AG20443 (cell line): ENCODE measurements around the gene ARHGEF35.
"Not testable (repeated sequence)": the region's sequence is repeated elsewhere in the genome, so short reads cannot be mapped to it uniquely, and the experiment has no call there.

ENCODE experiments used
- DNase-seq: peaks from one replicate; pipeline ENCODE4 v3.0.0; 2012; ENCODE audit warnings: low spot score, mixed read lengths

ARHGEF35 gene

DNA sequence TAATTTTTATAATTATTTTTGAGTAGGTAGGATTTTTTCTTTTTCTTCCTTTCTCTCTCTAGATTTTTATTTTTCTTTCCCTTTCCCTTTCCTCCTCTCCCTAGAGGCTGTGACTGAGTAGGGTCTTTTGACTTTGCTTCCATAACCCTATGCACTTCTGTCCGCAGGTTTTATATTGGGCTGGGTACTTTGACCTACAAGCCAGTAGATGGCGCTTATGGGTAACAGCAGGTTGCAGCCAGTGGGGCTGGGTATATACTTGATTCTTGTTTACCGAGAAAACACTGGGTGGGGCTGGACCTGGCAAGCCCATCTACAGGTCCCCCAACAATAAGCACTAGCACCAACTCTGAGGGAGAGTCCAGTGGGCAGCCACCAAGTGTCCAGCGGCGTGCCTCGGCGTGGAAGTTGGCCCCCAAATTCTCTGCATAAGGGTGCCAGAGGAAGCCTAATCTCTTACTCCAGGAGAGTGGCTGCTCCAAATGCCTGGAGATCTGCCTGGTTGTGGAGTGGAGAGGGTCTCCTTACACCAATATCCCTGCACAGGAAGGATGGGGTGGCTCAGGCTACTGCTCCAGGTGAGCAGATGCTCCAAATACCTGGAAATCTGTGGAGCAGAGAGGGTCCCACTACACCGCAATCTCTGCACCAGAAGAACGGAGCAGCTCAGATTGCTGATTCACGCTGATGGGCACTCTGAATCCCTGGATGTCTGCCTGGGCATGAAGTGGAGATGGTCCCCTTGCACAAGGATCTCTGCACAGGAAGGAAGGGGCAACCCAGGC, 17.1 kb downstream of the ARHGEF35 start:
- DNase-seq: not testable (repeated sequence)

DNA sequence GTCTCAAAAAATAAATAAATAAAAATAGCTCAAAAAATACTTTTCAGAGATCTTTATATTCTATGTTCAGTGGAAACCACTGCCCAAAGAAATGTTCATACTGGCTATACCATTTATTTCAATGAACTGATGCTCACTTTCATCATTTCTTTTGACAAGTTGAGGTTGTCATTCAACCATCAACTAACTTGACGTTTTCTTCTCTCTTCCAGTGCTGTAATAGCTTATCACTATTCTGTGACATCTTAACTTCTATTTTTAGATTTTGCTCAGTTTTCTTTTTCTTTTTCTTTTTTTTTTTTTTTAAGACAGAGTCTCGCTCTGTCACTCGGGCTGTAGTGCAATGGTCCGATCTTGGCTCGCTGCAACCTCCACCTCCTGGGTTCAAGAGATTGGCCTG, 21.0 kb downstream of the ARHGEF35 start:
- DNase-seq: no peak

DNA sequence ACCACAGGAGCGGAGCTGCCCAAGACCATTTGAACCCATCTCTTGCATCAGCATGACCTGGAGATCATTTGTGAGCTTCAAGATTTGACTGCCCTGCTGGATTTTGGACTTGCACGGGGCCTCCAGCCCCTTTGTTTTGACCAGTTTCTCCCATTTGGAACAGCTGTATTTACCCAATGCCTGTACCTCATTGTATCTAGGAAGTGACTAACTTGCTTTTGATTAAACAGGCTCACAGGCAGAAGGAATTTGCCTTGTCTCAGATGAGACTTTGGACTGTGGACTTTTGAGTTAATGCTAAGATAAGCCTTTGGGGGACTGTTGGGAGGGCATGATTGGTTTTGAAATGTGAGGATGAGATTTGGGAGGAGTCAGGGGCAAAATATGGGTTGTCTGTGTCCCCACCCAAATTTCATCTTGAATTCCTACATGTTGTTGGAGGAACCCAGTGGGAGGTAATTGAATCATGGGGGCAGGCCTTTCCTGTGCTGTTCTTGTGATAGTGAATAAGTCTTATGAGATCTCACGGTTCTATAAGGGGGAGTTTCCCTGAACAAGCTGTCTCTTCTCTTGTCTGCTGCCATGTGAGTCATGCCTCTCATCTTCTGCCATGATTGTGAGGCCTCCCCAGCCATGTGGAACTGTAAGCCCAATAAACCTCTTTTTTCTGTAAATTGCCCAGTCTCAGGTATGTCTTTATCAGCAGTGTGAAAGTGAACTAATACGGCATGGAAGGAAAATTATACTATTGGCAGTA, 23.9 kb downstream of the ARHGEF35 start:
- DNase-seq: not testable (repeated sequence)

DNA sequence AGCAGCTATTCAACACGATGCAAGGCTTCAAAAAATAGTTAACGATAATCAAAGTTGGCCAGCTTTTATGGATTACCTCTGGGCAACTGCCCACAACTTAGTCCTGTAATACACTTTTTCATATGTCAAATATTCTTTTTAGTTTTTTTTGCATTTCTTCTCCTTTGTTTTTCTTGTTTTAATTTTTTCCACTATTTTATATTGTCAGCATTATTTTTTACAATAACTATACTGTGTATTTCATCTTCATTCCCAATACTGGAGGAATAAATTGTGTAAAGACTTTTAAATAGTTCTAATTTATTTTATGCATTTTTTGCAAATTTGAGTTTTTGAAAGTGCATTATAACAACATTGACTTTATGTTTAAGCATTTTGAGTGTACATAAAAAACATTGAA, 30.8 kb downstream of the ARHGEF35 start:
- no peak for DNase-seq

DNA sequence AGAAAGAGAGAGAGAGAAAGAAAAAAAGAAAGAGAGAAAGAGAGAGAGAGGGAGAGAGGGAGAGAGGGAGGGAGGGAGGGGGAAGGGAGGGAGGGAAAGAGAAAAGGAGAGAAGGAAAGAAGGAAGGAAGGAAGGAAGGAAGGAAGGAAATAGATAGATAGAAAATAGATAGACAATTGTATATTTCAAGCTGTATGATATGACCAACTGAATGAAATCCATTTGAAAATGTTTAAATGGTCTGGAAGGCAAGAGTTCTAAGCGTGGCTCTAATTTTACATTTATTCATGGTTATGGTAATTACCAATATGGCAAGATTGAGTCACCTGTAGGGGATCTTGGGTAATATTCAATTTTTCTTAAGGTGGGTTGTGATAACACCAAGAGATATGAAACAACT, 36.8 kb downstream of the ARHGEF35 start:
- no peak for DNase-seq

DNA sequence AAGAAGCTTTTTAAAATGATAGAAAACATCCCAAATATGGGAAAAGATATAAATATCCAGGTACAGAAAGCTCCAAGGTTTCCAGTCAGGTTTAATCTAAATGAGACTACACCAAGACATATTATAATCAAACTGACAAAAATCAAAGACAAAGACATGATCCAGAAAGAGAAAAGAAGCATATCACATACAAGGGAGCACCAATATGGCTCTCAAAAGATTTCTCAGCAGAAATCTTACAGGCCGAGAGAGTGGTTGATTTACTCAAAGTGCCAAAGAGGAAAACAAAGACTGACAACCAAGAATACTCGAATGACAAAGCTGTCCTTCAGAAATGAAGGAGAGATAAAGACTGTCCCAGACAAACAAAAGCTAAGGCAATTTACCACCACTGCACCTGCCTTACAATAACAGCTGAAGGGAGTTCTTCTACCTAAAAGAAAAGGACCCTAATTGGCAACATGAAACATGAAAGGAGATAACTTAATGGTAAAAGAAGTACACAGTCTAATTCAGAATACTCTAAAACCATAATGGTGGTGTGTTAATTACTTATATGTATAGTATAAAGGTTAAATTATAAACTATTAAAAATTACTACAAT, 47.3 kb downstream of the ARHGEF35 start:
- no peak for DNase-seq

DNA sequence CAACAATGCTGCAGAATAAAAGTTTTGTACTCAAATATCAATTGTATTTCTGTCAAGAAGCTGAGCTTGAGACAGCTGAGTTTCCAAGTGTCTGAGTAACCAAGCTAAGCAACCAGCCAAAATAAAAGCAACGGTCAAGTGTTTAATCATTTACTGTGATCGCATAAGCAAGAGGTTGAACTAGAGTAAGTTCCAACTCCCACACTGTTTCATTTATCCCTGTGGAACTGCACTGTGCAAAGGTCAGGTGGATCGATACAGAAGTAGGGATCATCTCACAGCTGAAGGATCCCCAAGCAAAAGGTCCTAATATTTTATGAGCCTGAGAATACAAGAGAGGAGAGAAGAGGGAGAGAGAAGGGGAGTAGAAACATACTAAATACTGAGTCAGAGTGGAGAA, 51.2 kb downstream of the ARHGEF35 start:
- DNase-seq: no peak

DNA sequence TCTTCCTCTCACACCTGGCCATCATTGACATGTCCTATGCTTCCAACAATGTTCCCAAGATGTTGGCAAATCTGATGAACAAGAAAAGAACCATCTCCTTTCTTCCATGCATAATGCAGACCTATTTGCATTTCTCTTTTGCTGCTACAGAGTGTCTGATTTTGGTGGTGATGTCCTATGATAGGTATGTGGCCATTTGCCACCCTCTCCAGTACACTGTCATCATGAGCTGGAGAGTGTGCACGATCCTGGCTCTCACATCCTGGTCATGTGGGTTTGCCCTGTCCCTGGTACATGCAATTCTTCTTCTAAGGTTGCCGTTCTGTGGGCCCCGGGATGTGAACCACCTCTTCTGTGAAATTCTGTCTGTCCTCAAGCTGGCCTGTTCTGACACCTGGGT, 53.4 kb downstream of the ARHGEF35 start:
- no peak for DNase-seq

DNA sequence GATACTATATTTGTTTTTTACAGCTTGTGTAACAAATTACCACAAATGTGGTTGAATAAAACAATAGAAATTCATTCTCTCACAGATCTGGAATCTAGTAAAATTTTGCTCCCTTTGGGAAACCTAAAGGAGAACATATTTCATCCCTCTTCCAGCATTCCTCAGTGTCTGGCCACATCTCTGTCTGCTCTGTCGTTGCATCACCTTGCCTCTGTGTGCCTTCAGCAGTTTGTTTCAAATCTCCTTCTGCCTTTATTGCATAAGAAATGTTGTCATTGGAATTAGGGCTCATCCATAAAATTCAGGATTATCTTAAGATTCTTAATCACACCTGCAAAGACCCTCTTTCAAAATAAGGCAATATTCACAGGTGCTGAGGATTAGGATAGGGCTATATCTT, 58.1 kb downstream of the ARHGEF35 start:
- no peak for DNase-seq
